ENCODE measurements around the gene RBMS1. TPM values are rescaled to one million over a fixed set of nuclear protein-coding genes. Genes with fewer than 3 reads are reported as not detected.

Gene RBMS1
- total and polyA plus RNA-seq, 7 donors = 4.4 to 91.8 (median 69.2) TPM

- Histone ChIP-seq H3K27ac (no peak overlapping the region), H3K4me1 (peaks cover 0 to 27% (median 8%) of the 10 kb centered on the region in 4 donors), H3K9me3 (no peaks in the 10 kb centered on the region), H3K4me3 (no peak overlapping the region), H3K27me3 (no peaks in the 10 kb centered on the region), H3K36me3 (no peaks in the 10 kb centered on the region)
- no peak for DNase-seq
- 79 to 85% methylated on average over 5 of the region's 5 CpGs for WGBS, 2 donors
- TF ChIP-seq POLR2A (IDR thresholded peaks at IDR 0.05) = no peak
- no peak for TF ChIP-seq POLR2AphosphoS5 (IDR thresholded peaks at IDR 0.05)
- TF ChIP-seq CTCF (IDR thresholded peaks at IDR 0.05) = no peak
- no peak for TF ChIP-seq EP300 (IDR thresholded peaks at IDR 0.05)
- intact Hi-C loops (cut with DNase I) = loop anchor here (10.0 kb wide), 1 partner anchor 121 kb away; no protein-coding TSS in a partner anchor
Measured at GRCh38 chr2:160245614-160246155, 247.9 kb downstream of the RBMS1 start.

DNA sequence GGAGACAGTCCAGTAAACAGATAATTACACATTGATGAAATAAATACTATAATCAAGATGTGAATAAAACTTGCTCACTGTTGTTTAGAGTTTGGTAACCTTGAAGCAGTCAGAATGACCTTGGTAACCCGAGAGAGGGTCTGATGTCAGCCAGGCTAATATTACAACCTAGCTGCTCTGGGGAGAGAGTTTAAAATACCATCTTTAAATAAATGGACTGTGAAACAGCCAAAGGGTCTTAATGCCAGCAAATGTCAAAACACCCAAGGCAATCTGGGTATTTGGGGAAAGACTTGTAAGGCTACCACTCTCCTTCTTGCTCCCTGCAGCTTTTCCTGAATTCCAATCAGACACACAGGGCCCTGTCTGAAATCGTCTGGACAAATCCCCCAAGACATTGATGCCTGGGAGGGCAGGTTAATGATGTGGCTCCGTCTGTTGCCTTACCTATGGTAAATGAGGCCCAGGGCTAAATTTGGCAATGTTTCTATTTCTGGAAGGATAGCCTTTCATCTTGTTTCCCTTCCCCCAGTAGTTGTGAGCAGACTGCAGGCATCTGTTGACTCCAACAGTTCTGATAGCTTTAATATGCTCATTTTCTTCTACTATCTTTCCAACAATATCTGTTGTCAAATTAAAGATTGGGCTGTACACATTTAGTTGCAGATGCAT lies 250.6 kb downstream of the RBMS1 start:
- no peak for DNase-seq
- no peak overlapping the region for H3K27ac ChIP-seq
- H3K27me3 ChIP-seq = no peaks in the 10 kb centered on the region
- no peaks in the 10 kb centered on the region for H3K36me3 ChIP-seq
- intact Hi-C loops (cut with DNase I) = loop anchor here (10.0 kb wide), 1 partner anchor 118 kb away; no protein-coding TSS in a partner anchor
- no peaks in the 10 kb centered on the region for H3K9me3 ChIP-seq
- H3K4me1 ChIP-seq = peaks cover 0 to 27% (median 8%) of the 10 kb centered on the region in 4 donors
- H3K4me3 ChIP-seq = no peak overlapping the region
- 76 to 79% methylated on average over 3 of the region's 3 CpGs for WGBS, 2 donors
- TF ChIP-seq EP300 (IDR thresholded peaks at IDR 0.05) (no peak), POLR2A (IDR thresholded peaks at IDR 0.05) (no peak), POLR2AphosphoS5 (IDR thresholded peaks at IDR 0.05) (no peak), CTCF (IDR thresholded peaks at IDR 0.05) (no peak)

DNA sequence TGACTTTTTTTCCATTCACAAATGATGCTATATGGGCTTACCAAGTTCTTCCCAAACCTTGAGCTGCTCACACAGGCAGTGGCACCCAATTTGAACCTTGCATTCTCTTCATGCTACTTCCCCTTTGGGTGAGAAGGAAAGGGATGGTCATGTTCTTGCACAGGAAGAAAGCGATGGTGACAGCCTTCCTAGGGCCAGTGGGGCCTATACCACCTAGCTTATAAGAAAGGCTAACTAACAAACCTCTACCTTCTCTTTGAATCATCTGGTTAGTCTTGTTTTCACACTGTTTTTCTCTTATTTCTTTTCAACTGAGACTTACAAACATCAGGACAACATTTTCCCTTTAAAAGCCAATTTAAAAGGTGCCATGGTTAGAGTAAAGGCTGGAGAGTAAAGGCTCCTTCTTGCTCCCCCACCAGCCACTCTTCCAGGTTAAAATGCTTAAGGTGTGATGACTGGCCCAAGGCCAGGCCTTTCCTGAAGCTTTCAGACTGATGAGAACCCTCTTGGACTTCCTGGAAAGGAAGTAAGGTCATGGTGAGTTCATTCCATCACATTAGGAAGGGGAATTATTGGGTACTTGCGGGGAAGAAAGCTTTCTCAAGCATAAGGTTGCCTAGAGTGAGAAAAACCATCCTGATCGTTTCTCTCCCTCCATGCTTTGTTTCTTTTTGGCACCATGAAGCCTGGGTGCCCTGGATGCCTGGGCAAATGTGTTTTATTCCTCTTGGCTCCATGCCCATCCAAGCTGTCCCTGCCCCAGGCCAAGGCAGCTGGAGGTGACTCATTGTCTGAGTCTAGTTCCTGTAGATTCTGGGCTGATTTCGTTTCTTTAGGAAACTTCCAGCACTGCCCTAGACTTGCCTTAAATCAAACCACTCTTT lies 252.1 kb downstream of the RBMS1 start:
- peak overlapping the region in 1 of 4 donors; percentile 12 for H3K27ac ChIP-seq
- peak in 1 of 4 donors; percentile 29 for TF ChIP-seq POLR2AphosphoS5 (IDR thresholded peaks at IDR 0.05)
- TF ChIP-seq EP300 (IDR thresholded peaks at IDR 0.05) = no peak
- no peak for TF ChIP-seq POLR2A (IDR thresholded peaks at IDR 0.05)
- peaks cover 0 to 20% (median 2%) of the 10 kb centered on the region in 4 donors for H3K4me1 ChIP-seq
- no peaks in the 10 kb centered on the region for H3K36me3 ChIP-seq
- no peaks in the 10 kb centered on the region for H3K9me3 ChIP-seq
- WGBS, 2 donors = 37 to 68% methylated on average over 4 of the region's 4 CpGs
- H3K4me3 ChIP-seq = no peak overlapping the region
- H3K27me3 ChIP-seq = no peaks in the 10 kb centered on the region
- DNase-seq = peak; percentile 64
- intact Hi-C loops (cut with DNase I) = loop anchor here (10.0 kb wide), 1 partner anchor 117 kb away; no protein-coding TSS in a partner anchor

DNA sequence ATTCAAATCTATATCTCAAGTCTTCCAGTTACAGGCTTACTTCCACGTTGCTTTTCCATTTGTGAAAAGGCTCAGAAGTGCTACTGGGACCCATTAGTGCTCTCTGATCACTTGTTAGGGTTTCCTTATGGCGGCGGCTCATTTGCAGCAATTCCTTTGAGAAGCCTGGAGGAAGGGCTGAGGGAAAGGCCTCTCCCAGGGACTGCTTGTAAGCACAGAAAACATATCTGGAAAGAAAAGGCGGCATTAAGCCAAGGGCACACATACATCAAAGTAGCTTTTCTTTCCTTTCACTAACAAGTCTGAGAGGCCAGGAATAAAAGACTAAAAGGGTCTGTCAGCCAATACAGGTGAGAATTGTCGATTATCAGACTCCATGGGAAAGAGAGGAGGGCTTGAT lies 254.2 kb downstream of the RBMS1 start:
- H3K9me3 ChIP-seq = no peaks in the 10 kb centered on the region
- TF ChIP-seq CTCF (IDR thresholded peaks at IDR 0.05) = no peak
- TF ChIP-seq POLR2A (IDR thresholded peaks at IDR 0.05) = no peak
- TF ChIP-seq EP300 (IDR thresholded peaks at IDR 0.05) = no peak
- no peak for TF ChIP-seq POLR2AphosphoS5 (IDR thresholded peaks at IDR 0.05)
- intact Hi-C loops (cut with DNase I) = no loop called here
- H3K27me3 ChIP-seq = no peaks in the 10 kb centered on the region
- H3K4me1 ChIP-seq = peaks cover 0 to 20% (median 2%) of the 10 kb centered on the region in 4 donors
- DNase-seq = no peak
- no peak overlapping the region for H3K27ac ChIP-seq
- H3K36me3 ChIP-seq = no peaks in the 10 kb centered on the region
- no peak overlapping the region for H3K4me3 ChIP-seq
- 88 to 89% methylated on average over 5 of the region's 5 CpGs for WGBS, 2 donors

DNA sequence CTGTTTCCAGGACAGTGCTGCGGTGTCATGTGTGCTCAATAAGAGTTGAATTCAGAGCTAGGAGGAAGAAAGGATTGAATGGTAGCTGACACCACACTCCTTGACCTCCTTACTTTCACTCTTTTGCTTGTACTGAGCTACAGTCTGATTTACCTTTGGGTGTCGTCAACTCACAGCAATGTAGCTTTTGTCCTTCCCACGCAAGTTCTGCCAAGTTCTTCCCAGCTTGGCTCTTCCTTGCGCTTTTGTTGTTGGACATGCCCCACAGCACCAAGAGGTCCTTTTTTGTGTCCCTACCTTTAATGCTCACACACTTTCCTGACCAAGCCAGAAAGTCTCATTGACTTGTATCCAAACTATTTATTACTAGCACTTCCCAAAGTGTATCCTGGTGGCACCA lies 255.2 kb downstream of the RBMS1 start:
- 89 to 90% methylated on average over 4 of the region's 4 CpGs for WGBS, 2 donors
- no peak overlapping the region for H3K4me3 ChIP-seq

More for the DNA sequence above, 255.2 kb downstream of the RBMS1 start:
- H3K4me1 ChIP-seq = peaks cover 0 to 20% (median 2%) of the 10 kb centered on the region in 4 donors
- intact Hi-C loops (cut with DNase I) = no loop called here
- H3K36me3 ChIP-seq = no peaks in the 10 kb centered on the region
- DNase-seq = no peak
- no peak for TF ChIP-seq EP300 (IDR thresholded peaks at IDR 0.05)
- no peak for TF ChIP-seq POLR2A (IDR thresholded peaks at IDR 0.05)
- no peaks in the 10 kb centered on the region for H3K27me3 ChIP-seq
- no peak overlapping the region for H3K27ac ChIP-seq
- H3K9me3 ChIP-seq = no peaks in the 10 kb centered on the region

All from sigmoid colon (tissue), 7 donors.